SH-SY5Y (cell line): ENCODE data around the gene ATAD1.

ENCODE experiments used
- GATA2 ChIP-seq: IDR thresholded peaks from 2 replicates; pipeline ENCODE4 v1.6.1; 2011; ENCODE audit warnings: mild to moderate bottlenecking, low read depth, low read length
- GATA3 ChIP-seq: IDR thresholded peaks from 2 replicates; pipeline ENCODE4 v1.6.1; 2011; ENCODE audit warnings: low read depth, mild to moderate bottlenecking, low read length, moderate library complexity

DNA sequence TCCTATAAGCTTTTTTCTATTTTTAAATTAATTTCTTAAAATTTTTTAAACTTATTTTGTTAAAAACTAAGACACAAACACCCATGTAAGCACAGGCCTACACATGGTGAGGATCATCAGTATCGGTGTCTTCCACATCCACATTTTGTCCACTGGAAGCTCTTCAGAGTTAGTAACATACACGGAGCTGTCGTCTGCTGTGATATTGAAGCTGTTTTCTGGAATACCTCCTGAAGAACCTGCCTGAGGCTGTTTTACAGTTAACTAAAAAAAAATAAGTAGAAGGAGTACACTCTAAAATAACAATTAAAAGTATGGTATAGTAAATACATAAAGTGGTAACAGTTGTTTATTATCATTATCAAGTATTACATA lies 27.6 kb upstream of the ATAD1 start:
- TF ChIP-seq GATA2 (no peak), GATA3 (no peak)
